Activated CD8-positive, alpha-beta memory T cell treated with anti-CD3 and anti-CD28 coated beads, Interleukin-2, amount 50 U/mL, for 1 hour (primary cell): ENCODE results near the gene TNKS1BP1.
"Not testable (repeated sequence)": the region's sequence is repeated elsewhere in the genome, so short reads cannot be mapped to it uniquely, and the experiment has no call there.

ENCODE experiments used
- DNase-seq: peaks from one replicate; pipeline ENCODE4 v3.0.0-alpha.2; 2020; ENCODE audit errors: extremely low read depth

The TNKS1BP1 gene

GRCh38 chr11:57311109-57311936, 13.4 kb downstream of the TNKS1BP1 start:
- DNase-seq, result no peak

DNA sequence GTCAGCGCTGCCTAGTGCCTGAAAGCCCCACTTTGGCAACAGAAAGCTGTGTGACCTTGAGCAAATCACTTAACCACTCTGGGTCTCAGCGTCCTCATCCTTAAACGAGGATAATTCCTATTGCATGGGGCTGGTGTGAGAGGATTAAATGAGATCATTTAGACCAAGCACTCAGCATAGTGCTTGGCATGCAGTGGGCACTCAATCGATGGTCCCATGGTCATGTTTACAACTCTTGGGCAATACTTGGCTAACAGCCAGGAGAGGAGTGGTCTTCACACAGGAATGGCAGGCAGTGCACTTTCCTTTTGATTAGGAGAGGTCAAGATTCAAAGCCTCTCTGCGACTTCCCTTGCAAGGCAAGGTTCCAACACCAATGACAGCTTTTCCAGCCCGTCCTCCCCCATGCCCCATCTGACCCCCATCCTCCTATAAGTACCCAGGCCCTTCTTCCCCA, 14.1 kb downstream of the TNKS1BP1 start:
- DNase-seq, result no peak

DNA sequence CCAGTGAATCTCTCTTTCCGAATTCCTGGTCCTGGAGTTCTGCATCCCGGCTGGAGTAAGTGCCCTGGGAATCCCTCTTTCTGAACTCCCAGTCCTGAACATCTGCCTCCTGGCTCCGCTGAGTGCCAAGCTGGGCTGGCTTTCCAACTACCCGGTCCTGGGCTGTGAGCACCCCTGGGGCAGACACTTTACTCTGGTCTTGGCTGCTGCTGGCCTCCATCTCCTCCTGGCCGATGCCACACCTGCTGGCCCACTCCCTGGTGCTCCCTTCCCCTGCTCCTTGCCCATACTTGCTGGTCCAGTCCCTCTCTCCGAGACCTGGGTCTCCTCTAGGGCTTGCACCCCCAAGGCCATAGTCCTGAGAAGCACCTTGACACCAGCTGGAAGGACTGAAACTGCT, 14.7 kb downstream of the TNKS1BP1 start:
- no peak for DNase-seq

DNA sequence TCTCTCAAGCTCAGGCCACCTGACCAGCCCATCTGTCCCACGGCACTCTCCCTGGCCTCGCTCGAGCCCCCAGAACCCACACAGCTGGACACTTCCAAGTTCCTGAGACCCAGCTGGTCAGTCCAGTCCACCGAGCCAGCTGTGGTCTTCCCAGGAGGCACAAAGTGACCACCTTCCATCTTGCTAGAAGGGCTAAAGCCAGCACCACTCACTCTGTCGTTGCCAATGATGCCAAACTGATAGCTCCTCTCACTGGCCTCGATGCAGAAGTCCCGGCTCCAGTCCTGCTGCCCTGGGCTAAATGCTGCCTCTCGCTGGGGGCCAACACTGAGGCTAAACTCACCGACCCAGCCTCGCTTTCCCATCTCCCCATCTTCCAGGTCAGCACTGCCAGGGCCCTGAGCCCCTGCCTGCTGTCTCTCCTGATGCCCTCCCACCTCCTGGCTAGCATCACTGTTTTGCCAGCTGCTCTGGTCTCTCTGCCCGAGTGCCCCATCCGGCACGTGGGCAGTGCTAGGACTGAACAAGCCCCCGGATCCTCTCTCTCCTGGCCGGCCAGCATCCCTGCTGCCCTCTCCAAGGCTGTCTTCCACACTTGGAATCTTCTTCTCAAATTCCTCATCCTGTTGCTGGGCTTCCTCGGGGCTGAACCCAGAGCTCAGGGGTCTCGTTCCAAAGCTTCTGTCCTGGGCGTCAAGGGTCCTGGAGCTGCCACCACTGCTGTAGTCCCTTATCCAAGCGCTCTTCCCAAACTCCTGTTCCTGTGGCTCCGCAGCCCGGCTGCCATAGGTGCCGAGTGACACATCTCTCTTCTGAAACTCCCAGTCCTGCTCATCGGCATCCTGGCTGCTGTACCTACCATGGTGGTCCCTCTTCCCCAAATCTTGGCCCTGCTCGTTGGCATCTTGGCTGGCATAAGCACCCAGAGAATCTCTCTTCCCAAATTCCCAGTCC, 15.4 kb downstream of the TNKS1BP1 start:
- no peak for DNase-seq

DNA sequence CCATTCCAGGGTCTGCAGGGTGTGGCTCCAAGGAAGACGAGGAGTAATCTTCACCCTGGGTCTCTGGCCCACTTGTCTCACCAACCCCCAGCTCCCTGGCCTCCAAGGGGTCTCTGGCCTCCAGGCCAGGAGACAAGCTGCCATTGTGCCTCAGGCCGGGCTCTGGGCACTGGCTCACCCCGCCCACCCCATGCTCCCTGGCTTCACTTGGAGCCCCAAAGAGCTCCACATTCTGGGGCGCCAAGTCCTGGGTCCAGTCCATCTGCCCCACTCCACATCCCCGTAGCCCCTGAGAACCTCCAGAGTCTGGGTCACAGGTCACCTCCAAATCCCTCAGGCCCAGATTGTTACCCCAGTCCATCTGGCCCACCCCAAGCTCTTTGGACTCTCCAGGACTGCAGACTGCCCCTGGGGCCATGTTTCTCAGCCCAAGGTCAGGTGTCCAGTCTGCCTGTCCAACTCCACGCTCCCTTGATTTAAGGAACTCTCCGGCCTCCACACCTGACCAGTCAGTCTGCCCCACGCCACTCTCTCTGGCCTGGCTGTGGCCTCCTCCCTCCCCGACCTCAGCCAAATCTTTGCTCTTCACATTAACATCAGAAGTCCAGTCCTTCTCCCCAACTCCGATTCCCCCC, 16.2 kb downstream of the TNKS1BP1 start:
- DNase-seq, result no peak

- DNase-seq, result no peak
Measured at GRCh38 chr11:57307666-57308270, 17.0 kb downstream of the TNKS1BP1 start.

DNA sequence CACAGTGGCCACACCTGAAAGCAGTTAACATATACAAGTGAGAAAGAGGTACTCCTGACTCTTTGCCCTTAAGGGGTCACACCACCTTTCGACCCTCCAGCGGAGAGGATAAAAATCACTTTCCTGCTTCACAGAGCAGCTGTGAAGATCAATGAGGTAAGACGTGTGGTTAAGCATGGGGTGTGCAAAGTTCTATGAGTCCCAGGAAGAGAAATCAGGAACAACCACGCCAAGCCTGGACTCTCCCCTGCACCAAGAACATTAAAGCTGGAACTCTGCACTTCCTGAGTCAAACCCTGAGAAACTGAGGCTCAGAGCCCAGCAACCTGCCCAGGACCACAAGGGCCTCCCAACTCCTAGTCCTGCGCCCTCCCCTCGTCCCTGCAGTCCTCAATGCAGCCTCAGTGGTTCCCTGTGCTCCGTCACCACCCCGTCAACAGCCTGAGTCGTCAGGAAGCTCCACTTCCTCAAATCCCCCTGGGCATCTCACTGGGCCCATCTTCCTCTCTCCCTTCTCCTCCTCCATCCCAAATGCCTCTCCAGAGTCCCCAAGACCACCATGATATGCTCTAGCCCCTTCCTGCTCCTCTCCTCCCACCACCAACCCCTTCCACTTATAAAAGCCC, 17.7 kb downstream of the TNKS1BP1 start:
- DNase-seq, result no peak

- no peak for DNase-seq
Measured at GRCh38 chr11:57306161-57306876, 18.4 kb downstream of the TNKS1BP1 start.

GRCh38 chr11:57305523-57305922, 19.2 kb downstream of the TNKS1BP1 start:
- DNase-seq, result no peak

DNA sequence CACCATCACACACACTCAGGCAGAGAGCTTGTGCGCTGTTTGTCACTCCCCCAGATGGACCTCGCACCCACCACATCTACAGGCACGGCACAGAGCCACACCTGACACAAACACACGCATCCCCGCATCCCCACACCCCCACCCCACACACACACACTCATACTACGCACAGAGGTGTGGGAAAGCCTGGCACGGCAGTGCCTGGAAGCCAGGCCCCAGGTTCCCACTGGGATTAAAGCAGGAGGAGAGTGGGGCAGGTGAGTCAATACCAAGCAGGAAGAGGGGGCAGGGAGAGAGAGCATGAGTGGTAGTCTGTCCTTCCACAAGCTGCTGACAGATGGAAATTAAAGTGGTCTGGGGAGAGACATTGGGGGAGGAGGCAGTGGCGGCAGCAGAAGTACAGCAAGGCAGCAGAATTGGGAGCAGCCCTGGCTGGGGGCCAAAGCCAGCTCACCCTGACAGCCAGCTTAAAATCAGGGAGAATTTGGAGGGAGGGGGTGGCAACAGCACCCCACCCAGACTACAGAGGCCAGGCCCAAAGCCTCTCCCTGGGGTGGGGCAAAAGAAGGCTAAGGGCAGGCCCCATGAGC, 20.7 kb downstream of the TNKS1BP1 start:
- no peak for DNase-seq

- no peak for DNase-seq
Measured at GRCh38 chr11:57303280-57303989, 21.3 kb downstream of the TNKS1BP1 start.

- no peak for DNase-seq
Measured at GRCh38 chr11:57302489-57302888, 22.3 kb downstream of the TNKS1BP1 start.

GRCh38 chr11:57301711-57302423, 22.9 kb downstream of the TNKS1BP1 start:
- no peak for DNase-seq

DNA sequence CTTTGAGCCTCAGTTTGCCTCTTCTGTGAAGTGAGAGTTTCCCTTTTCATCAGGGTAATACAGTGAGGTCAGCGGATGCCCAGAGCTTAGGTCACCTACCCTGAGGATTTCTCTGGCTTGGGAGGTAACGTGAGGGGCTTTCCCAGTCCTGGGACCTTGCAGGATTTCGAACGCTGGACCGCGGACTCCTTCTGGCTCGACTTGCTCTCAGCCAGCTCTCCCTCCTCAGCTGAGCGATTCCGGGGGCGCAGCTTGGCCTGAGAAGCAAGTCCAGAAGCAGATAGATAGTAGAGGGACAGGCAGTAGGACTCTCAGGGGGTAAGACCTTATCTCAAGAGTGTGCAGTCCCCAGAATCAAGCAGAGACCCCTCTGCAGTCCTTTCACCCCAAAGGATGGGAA, 24.0 kb downstream of the TNKS1BP1 start:
- no peak for DNase-seq

DNA sequence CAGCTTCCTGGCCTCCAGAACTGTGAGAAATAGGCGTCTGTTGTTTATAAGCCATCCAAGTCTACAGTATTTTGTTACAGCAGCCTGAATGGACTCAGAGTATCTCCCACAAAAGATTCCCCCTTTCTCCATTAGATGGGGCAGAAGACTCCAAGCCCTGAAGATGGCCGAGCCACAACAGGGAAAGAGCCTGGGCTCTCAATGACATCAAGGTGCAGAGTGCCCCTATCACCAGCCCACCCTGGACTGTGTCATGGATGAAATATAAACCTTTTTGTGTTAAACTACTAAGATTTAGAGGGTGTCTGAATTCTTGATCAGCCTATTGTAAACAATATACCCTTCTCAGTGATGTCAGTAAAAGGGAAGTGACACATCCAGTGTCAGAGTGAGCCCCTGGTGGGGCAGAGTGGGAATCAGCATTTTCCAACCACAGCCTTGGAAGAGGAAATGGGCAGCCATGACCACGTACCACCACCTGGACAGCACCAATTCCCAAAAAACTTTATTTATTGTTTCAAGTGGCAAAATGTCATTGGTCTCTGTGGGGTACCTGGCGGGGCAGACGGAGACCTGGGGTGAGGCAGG, 25.5 kb downstream of the TNKS1BP1 start:
- DNase-seq, result no peak

GRCh38 chr11:57297221-57297620, 27.5 kb downstream of the TNKS1BP1 start:
- DNase-seq, result no peak

DNA sequence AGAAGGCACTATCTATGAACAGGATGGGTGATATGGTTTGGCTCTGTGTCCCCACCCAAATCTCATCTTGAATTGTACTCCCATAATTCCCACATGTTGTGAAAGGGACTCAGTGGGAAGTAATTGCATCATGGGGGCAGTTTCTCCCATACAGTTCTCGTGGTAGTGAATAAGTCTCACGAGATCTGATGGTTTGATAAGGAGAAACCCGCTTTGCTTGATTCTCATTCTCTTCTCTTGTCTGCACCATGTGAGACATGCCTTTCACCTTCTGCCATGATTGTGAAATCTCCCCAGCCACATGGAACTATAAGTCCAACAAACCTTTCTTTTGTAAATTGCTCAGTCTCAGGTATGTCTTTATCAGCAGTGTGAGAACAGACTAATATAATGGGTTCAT, 28.5 kb downstream of the TNKS1BP1 start:
- DNase-seq, result not testable (repeated sequence)
